NCI-H446 treated with DMSO at 0.1 percent for 48 hours (cell line): Measurements from ENCODE around the gene NELL2.

Experiments used
- DNase-seq: peaks from one replicate; lab custom pipeline; 2025; lab: John Stamatoyannopoulos, UW

NELL2 gene

DNA sequence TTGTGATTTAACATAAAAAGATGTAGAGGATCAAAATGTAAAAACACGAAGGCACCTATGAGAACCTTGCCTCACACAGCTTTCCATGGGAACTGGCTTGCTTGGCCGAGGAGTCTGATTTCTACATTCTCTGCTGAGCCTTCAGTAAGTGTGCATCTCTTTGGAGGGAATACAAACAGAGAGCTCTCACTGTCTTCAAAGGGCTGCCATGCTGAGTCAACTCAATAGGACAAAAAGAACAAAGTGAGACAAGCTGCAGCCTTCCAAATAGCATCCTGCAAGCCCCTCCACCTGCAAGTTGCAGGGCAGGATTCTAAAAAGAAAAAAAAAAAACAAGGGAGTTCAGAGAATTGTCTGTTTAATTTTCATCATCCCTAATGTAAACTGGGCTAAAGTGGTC, 411.9 kb downstream of the NELL2 start:
- DNase-seq: no peak

DNA sequence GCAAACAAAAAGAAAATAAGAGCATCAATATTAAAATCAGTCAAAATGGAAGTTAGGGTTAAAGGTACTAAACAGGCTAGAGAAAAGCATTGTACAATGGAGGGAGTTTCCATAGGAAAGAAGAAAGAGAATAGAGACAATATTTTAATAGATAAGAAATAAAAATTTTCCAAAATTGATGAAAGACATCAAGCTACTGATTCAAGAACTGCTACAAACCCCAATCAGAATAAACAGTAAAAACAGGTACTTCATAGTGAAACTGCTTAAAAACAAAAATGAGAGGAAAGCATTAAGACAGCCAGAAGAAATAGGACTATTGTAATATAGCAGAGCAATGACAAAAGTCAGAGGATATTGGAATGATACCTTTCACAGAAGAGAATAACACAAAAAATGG, 413.4 kb downstream of the NELL2 start:
- no peak for DNase-seq

DNA sequence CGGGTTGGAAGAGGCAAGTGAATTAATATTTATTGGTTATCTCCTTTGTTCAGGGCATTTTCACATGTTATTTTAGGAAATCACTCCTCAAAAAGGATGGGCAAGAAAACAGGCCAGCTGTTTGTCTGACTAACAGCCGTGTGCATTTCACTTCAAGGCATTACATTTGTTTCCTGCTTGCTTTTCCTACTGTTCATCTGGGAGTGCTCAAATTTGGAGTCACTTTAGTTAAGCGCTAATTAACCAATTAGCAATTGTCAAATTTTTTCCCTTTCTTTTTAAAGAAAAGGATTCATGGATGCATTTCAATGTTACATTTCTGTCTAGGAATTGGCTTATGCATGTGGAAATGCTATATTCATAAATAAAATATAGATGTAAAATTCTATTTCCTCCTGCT, 415.9 kb downstream of the NELL2 start:
- DNase-seq: no peak

DNA sequence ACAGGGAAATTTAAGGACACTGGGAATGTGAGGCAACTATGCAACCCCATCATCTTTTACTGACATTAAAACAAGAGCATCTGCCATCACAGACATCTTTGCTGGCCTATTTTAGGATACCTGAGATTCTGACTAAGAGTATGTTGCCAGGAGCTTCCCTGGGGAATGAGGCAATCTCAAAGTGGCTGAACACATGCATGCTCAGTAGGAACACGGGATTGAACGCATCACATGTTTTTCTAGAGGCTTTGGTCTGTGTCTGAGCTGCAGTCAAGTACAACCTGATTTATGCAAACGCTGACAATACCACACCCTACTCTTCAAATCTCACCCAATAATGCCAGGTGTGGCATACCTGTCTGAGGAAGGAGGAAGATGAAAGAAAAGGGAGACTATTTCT, 416.5 kb downstream of the NELL2 start:
- DNase-seq: no peak
